K562 treated with DMSO at 1 percent for 24 hours (cell line): ENCODE results near the gene PCDHGB3. TPM values are rescaled to one million over a fixed set of nuclear protein-coding genes. Genes with fewer than 3 reads are reported as not detected.

Experiments
- total RNA-seq: library from RNA; unstranded; fragments of 300-600 nt; gene quantifications from 2 replicates; pipeline ENCODE4 v1.2.3, GENCODE V29; 2022; ENCODE audit warnings: low read depth; ENCODE audit not compliant: insufficient read depth

PCDHGB3 gene
- 0.51 and 0.56 TPM in 2 replicates for total RNA-seq

GRCh38 chr5:141369994-141370848 is at the start of gene PCDHGB3:
Gene PCDHGB3, plus strand, starts transcription at chr5:141370242. Its CDS starts 153 bp downstream, at chr5:141370395.

GRCh38 chr5:141330299-141331080 is 39.6 kb upstream of the PCDHGB3 start, which contains the start of gene PCDHGA1:
Gene PCDHGA1, plus strand, starts transcription at chr5:141330514.

GRCh38 chr5:141338538-141339306 is 31.3 kb upstream of the PCDHGB3 start, which contains the start of gene PCDHGA2:
Gene PCDHGA2, plus strand, starts transcription at chr5:141338760.

GRCh38 chr5:141343242-141343952 is 26.6 kb upstream of the PCDHGB3 start, which contains the start of gene PCDHGA3:
Gene PCDHGA3, plus strand, starts transcription at chr5:141343829. Its CDS starts 205 bp downstream, at chr5:141344034.

GRCh38 chr5:141349917-141350619 is 20.0 kb upstream of the PCDHGB3 start, which contains the start of gene PCDHGB1:
Gene PCDHGB1, plus strand, starts transcription at chr5:141350099. Its CDS starts 162 bp downstream, at chr5:141350261.

GRCh38 chr5:141354900-141355469 is 15.1 kb upstream of the PCDHGB3 start, which contains the start of gene PCDHGA4:
Gene PCDHGA4, plus strand, starts transcription at chr5:141355021. Its CDS starts 87 bp downstream, at chr5:141355108.

GRCh38 chr5:141359790-141360426 is 10.1 kb upstream of the PCDHGB3 start, which contains the start of gene PCDHGB2:
Gene PCDHGB2, plus strand, starts transcription at chr5:141359994. Its CDS starts 142 bp downstream, at chr5:141360136.

GRCh38 chr5:141363952-141364660 is 5.9 kb upstream of the PCDHGB3 start, which contains the start of gene PCDHGA5:
Gene PCDHGA5, plus strand, starts transcription at chr5:141364162. Its CDS starts 169 bp downstream, at chr5:141364331.

GRCh38 chr5:141373673-141374317 is 3.8 kb downstream of the PCDHGB3 start, which contains the start of gene PCDHGA6:
Gene PCDHGA6, plus strand, starts transcription at chr5:141373891. Its CDS starts 193 bp downstream, at chr5:141374084.

GRCh38 chr5:141382469-141383294 is 12.6 kb downstream of the PCDHGB3 start, which contains the start of gene PCDHGA7:
Gene PCDHGA7, plus strand, starts transcription at chr5:141382742. Its CDS starts 158 bp downstream, at chr5:141382900.

GRCh38 chr5:141387557-141388311 is 17.7 kb downstream of the PCDHGB3 start, which contains the start of gene PCDHGB4:
Gene PCDHGB4, plus strand, starts transcription at chr5:141387698. Its CDS starts 187 bp downstream, at chr5:141387885.

GRCh38 chr5:141392429-141393198 is 22.6 kb downstream of the PCDHGB3 start, which contains the start of gene PCDHGA8:
Gene PCDHGA8, plus strand, starts transcription at chr5:141392633. Its CDS starts 181 bp downstream, at chr5:141392814.

GRCh38 chr5:141397756-141398551 is 27.9 kb downstream of the PCDHGB3 start, which contains the start of gene PCDHGB5:
Gene PCDHGB5, plus strand, starts transcription at chr5:141397947. Its CDS starts 181 bp downstream, at chr5:141398128.

GRCh38 chr5:141402553-141403243 is 32.7 kb downstream of the PCDHGB3 start, which contains the start of gene PCDHGA9:
Gene PCDHGA9, plus strand, starts transcription at chr5:141402778. Its CDS starts 175 bp downstream, at chr5:141402953.

